SHP77 (cell line): ENCODE measurements around the gene PARL.
"Not testable (repeated sequence)": the region's sequence is repeated elsewhere in the genome, so short reads cannot be mapped to it uniquely, and the experiment has no call there.

Experiments used
- DNase-seq, 2 experiments: peaks; one replicate each; lab custom pipeline; 2025; lab: John Stamatoyannopoulos, UW

Gene PARL

DNA sequence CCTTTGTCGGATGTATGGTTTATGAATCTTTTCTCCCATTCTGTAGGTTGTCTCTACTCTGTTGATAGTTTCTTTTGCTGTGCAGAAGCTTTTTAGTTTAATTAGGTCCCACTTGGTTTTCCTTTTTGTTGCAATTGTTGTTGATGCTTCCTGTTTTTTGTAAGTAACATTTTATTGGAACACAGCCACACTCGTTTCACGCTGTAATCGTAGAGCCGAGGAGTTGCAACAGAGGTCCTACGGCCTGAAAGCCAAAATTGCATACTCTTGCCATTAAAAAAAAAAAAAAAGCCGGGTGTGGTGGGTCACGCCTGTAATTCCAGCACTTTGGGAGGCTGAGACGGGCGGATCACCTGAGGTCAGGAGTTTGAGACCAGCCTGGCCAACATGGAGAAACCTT is 100.2 kb downstream of the PARL start:
- DNase-seq: not testable (repeated sequence)

DNA sequence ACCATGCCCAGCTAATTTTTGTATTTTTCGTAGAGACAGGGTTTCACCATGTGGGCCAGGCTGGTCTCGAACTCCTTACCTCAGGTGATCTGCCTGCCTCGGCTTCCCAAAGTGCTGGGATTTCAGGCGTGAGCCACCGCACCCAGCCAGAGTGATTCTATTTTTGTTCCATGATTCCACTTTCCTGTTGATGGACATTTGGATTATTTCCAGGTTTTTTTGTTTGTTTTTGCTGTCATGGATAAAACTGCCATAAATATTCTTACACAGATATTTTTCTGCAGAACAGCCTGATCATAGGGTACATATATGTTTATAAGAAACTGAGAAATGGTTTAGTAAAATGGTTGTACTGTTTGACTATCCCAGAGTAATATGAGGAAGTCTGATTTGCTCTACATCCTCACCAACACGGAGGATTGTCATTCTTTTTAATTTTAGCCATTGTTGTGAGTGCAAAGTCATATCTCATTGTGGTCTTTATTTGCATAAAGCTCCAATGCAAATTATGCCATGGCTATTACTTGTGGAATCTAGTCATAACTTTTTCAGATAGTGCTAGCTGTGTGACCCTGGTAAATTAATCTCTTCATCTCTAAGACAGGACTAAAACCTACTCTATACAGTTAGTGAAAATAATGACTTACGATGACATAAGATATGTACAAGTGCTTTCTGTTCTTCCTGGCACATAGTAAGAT is 102.0 kb downstream of the PARL start:
- no peak for DNase-seq

DNA sequence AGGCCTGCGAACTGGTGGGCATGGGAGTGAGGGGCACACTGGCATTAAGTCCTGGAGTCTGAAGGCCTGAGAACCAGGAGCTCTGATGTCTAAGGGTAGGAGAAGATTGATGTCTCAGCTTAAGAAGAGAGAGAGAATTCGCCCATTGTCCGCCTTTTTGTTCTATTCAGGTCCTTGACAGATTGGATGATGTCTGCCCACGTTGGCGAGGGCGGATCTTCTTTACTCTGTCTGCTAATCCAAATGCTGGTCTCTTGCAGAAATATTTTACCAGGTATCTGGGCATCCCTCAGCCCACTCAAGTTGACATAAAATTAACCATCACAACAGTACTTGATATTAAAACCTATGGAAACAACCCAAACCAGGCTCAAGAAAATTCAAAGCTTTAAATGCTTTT is 103.4 kb downstream of the PARL start:
- DNase-seq: no peak

DNA sequence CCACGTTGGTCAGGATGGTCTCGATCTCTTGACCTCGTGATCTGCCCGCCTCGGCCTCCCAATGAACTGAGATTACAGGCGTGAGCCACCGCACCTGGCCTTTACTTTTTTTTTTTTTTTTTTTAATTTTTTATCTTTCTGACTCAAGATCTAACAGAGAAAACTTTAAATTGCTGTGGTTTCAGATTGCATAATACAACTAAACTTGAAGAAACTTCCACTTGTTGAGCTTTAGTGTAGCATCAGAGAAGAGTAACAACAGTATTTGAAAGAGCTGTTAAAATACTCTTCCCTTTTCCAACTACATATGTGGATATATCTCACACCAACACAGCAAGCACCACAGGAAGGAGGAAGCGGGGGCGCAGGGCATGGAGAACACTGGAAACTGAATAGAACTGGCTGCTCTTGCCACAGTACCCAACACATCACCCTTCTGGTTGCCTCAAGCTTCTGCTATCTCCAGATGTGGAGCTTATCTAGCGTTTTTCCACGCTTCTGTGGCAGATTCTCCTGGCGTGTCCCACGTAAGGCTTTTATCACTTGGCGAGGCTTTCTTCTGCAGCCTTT is 104.7 kb downstream of the PARL start:
- no peak for DNase-seq
